Right lobe of liver (tissue), 4 donors: ENCODE results near the gene RHEX.

Experiments
- CTCF ChIP-seq, 4 donors: fragments of 200-600 bp in 3 of 4; fragments of 450-650 bp in 1 of 4; IDR thresholded peaks; one replicate each; pipeline versions ENCODE4 v1.5.1 to v1.8.0; 2016 to 2022; ENCODE audit warnings: antibody characterized with exemption in 4 of 4, mild to moderate bottlenecking in 2 of 4
- POLR2A ChIP-seq: fragments of 450-650 bp; IDR thresholded peaks from one replicate; pipeline ENCODE4 v1.6.1; 2017; ENCODE audit warnings: antibody characterized with exemption, mild to moderate bottlenecking
- donor health status: DM: no; HTN: no; CAD: no.
- donor health status: DM: no; HTN: no; CAD: no.
- donor health status: DM: no; HTN: yes; CAD: no.

GRCh38 chr1:206101351-206102045 lies 48.5 kb downstream of the RHEX start:
- TF ChIP-seq CTCF (IDR thresholded peaks at IDR 0.05) (no peak), POLR2A (no peak)
